DND-41 (cell line): ENCODE results near the gene CSNK1A1.
"Not testable (repeated sequence)": the region's sequence is repeated elsewhere in the genome, so short reads cannot be mapped to it uniquely, and the experiment has no call there.

Source experiments
- ATAC-seq: fragments of 200-7000 bp; cut with Tn5 transposase; 3 replicates; pipeline ENCODE4 v1.9.1; 2021; ENCODE audit warnings: low read depth; ENCODE audit not compliant: insufficient read depth
- DNase-seq: peaks from one replicate; pipeline ENCODE4 v3.0.0-alpha.2; 2020
- H2AFZ ChIP-seq: 2 replicates; pipeline ENCODE4 v1.6.0; 2012; ENCODE audit warnings: low read depth, low read length
- H3K27ac ChIP-seq: 2 replicates; pipeline ENCODE4 v1.5.1; 2012; ENCODE audit warnings: low read length, inconsistent platforms
- H3K27me3 ChIP-seq: fragments of 200-600 bp; sonication (generic); 2 replicates; pipeline ENCODE4 v1.6.0; 2012; ENCODE audit warnings: low read length, mild to moderate bottlenecking, inconsistent platforms; ENCODE audit not compliant: insufficient read depth, poor library complexity
- H3K36me3 ChIP-seq: 2 replicates; pipeline ENCODE4 v1.5.1; 2012; ENCODE audit warnings: low read length, inconsistent platforms; ENCODE audit not compliant: insufficient read depth
- H3K4me1 ChIP-seq: 2 replicates; pipeline ENCODE4 v1.5.1; 2012; ENCODE audit warnings: mild to moderate bottlenecking, low read length; ENCODE audit not compliant: insufficient read depth
- H3K4me2 ChIP-seq: 2 replicates; pipeline ENCODE4 v1.6.0; 2012; ENCODE audit warnings: mild to moderate bottlenecking, moderate library complexity, low read length, inconsistent platforms; ENCODE audit not compliant: insufficient read depth
- H3K4me3 ChIP-seq, 2 experiments: fragments of 200-600 bp in 1 of 2; shearing (Covaris generic) in 1 of 2; 2 replicates each; pipeline ENCODE4 v1.5.1; 2012 to 2016; ENCODE audit warnings: inconsistent platforms in 2 of 2, low read length in 2 of 2, mild to moderate bottlenecking in 2 of 2, low read depth in 1 of 2, moderate library complexity in 1 of 2
- H3K79me2 ChIP-seq: 2 replicates; pipeline ENCODE4 v1.6.0; 2012; ENCODE audit warnings: low read length, inconsistent platforms; ENCODE audit not compliant: insufficient read depth
- H3K9ac ChIP-seq: 2 replicates; pipeline ENCODE4 v1.6.0; 2012; ENCODE audit warnings: low read depth, mild to moderate bottlenecking, inconsistent platforms, low read length, moderate library complexity
- H3K9me3 ChIP-seq: 2 replicates; pipeline ENCODE4 v1.5.1; 2012; ENCODE audit warnings: low read length, moderate library complexity, mild to moderate bottlenecking, inconsistent platforms; ENCODE audit not compliant: insufficient read depth, severe bottlenecking
- H4K20me1 ChIP-seq: 2 replicates; pipeline ENCODE4 v1.6.0; 2012; ENCODE audit warnings: low read length; ENCODE audit not compliant: insufficient read depth
- EZH2 ChIP-seq: IDR thresholded peaks from 3 replicates; pipeline ENCODE4 v1.6.1; 2012; ENCODE audit warnings: borderline replicate concordance, low read depth, mild to moderate bottlenecking, moderate library complexity, low read length, inconsistent platforms; ENCODE audit not compliant: severe bottlenecking
- TF ChIP-seq, protein P1 (sequence below): IDR thresholded peaks from 2 replicates; pipeline ENCODE4 v1.5.1; 2012; ENCODE audit warnings: borderline replicate concordance, low read length, moderate library complexity, mild to moderate bottlenecking; ENCODE audit not compliant: poor library complexity, severe bottlenecking; ENCODE audit errors: extremely low read depth

Gene CSNK1A1

DNA sequence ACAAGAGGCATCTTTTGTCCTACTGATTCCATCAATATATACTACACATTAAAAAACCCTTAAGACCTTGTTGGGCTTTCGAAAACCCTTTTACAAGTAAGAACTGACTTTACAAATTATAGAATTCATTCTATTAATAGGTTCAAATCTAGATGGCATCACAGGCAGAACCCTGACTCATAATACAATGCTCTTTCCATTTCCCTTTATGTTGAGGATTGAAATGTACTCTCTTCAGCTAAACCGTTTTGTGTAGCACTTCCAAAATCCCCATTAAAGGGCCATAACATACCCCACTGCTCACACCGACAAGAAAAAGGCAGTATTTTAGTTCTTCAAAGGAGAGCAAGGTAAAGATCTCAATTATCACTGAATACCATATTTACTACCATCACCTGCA lies 11.2 kb downstream of the CSNK1A1 start:
- H3K9me3 ChIP-seq = no peaks in the 10 kb centered on the region
- H3K4me3 ChIP-seq = no peak overlapping the region
- H3K27me3 ChIP-seq = no peaks in the 10 kb centered on the region
- H3K4me1 ChIP-seq = peaks cover 2% of the 10 kb centered on the region
- H3K36me3 ChIP-seq = peaks cover 85% of the 10 kb centered on the region
- no peak overlapping the region for H3K9ac ChIP-seq
- peaks cover 73% of the 10 kb centered on the region for H4K20me1 ChIP-seq
- H3K27ac ChIP-seq = no peak overlapping the region
- H3K79me2 ChIP-seq = peaks cover 98% of the 10 kb centered on the region
- ATAC-seq (no peak), DNase-seq (no peak)
- TF ChIP-seq EZH2 = no peak
- TF ChIP-seq, protein P1, sequence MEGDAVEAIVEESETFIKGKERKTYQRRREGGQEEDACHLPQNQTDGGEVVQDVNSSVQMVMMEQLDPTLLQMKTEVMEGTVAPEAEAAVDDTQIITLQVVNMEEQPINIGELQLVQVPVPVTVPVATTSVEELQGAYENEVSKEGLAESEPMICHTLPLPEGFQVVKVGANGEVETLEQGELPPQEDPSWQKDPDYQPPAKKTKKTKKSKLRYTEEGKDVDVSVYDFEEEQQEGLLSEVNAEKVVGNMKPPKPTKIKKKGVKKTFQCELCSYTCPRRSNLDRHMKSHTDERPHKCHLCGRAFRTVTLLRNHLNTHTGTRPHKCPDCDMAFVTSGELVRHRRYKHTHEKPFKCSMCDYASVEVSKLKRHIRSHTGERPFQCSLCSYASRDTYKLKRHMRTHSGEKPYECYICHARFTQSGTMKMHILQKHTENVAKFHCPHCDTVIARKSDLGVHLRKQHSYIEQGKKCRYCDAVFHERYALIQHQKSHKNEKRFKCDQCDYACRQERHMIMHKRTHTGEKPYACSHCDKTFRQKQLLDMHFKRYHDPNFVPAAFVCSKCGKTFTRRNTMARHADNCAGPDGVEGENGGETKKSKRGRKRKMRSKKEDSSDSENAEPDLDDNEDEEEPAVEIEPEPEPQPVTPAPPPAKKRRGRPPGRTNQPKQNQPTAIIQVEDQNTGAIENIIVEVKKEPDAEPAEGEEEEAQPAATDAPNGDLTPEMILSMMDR = no peak
- H3K4me2 ChIP-seq = no peak overlapping the region
- H2AFZ ChIP-seq = no peak overlapping the region

DNA sequence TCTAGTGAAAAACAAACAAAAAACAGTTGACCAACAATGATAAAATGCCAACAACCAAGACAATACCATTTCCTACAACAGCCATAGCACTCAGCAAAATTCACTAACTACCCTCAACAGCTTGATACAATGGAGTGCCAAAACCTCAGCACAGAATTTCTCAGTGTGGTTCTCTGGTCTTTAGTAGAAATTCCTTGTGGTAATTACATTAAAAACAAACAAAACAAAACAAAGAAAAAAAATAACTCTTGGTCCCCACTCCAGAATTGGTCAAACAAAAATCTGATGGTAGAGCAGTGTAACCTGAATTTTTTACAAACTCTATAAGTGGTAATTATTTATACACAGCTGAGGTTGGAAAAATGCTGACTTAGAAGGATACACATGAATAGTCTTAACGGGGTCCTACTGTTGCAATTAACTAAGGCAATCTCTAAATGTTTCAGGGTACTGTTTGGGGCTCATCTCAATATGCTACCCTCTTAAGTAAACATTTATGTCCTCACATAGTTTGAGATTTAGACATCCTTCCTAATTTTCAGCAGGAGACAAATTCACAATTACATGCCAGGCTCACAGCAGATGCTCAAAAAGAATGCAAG lies 13.8 kb downstream of the CSNK1A1 start:
- Histone ChIP-seq H4K20me1 (peaks cover 84% of the 10 kb centered on the region), H2AFZ (no peak overlapping the region)

DNA sequence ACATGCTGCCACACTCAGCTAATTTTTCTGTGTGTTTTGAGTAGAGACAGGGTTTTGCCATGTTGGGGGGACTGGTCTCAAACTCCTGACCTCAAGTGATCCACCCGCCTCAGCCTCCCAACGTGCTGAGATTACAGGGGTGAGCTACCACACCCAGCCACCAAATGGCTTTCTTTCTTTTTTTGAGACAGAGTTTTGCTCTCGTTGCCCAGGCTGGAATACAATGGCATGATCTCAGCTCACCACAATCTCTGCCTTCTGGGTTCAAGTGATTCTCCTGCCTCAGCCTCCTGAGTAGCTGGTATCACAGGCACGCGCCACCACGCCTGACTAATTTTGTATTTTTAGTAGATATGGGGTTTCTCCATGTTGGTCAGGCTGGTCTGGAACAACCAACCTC lies 15.5 kb downstream of the CSNK1A1 start:
- not testable (repeated sequence) for H3K9me3 ChIP-seq, H3K9ac ChIP-seq, H3K4me3 ChIP-seq, DNase-seq, H2AFZ ChIP-seq, H3K4me2 ChIP-seq, H3K4me1 ChIP-seq, H3K27me3 ChIP-seq, H3K27ac ChIP-seq, ATAC-seq
- H3K79me2 ChIP-seq = peaks cover 100% of the 10 kb centered on the region
- peaks cover 83% of the 10 kb centered on the region for H4K20me1 ChIP-seq
- peaks cover 70% of the 10 kb centered on the region for H3K36me3 ChIP-seq

More for the DNA sequence above, 13.8 kb downstream of the CSNK1A1 start:
- Histone ChIP-seq H3K4me3 (no peak overlapping the region), H3K79me2 (peaks cover 99% of the 10 kb centered on the region), H3K9ac (no peak overlapping the region), H3K4me1 (no peaks in the 10 kb centered on the region), H3K27ac (no peak overlapping the region), H3K4me2 (no peak overlapping the region), H3K36me3 (peaks cover 73% of the 10 kb centered on the region), H3K9me3 (no peaks in the 10 kb centered on the region), H3K27me3 (no peaks in the 10 kb centered on the region)
- DNase-seq (no peak), ATAC-seq (no peak)
- TF ChIP-seq, protein P1 = no peak
- TF ChIP-seq EZH2 = no peak

DNA sequence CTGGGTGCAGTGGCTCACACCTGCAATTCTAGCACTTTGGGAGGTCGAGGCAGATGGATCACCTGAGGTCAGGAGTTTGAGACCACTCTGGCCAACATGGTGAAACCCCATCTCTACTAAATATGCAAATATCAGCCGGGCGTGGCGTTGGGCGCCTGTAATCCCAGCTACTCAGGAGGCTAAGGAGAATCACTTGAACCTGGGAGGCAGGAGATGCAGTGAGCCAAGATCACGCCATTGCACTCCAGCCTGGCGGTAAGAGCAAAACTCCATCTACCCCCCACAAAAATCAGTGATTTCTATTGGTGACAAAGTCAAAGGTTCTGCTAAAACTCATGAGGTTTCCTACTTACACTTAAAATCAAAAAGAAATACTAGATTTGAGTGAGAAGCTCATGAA lies 18.8 kb downstream of the CSNK1A1 start:
- no peaks in the 10 kb centered on the region for H3K27me3 ChIP-seq
- H3K27ac ChIP-seq = no peak overlapping the region
- H3K9ac ChIP-seq = no peak overlapping the region
- peaks cover 88% of the 10 kb centered on the region for H4K20me1 ChIP-seq
- peaks cover 66% of the 10 kb centered on the region for H3K36me3 ChIP-seq
- peaks cover 4% of the 10 kb centered on the region for H3K4me1 ChIP-seq
- DNase-seq (no peak), ATAC-seq (no peak)
- TF ChIP-seq EZH2 = no peak
- TF ChIP-seq, protein P1 = no peak
- H2AFZ ChIP-seq = no peak overlapping the region
- H3K79me2 ChIP-seq = peaks cover 100% of the 10 kb centered on the region
- H3K4me3 ChIP-seq = no peak overlapping the region
- H3K4me2 ChIP-seq = no peak overlapping the region
- H3K9me3 ChIP-seq = no peaks in the 10 kb centered on the region
